ENCODE results near the gene PCDHGA2. TPM values are rescaled to one million over a fixed set of nuclear protein-coding genes. Genes with fewer than 3 reads are reported as not detected.

PCDHGA2 gene
- polyA plus RNA-seq, 1 experiment: 6.7 TPM

DNA sequence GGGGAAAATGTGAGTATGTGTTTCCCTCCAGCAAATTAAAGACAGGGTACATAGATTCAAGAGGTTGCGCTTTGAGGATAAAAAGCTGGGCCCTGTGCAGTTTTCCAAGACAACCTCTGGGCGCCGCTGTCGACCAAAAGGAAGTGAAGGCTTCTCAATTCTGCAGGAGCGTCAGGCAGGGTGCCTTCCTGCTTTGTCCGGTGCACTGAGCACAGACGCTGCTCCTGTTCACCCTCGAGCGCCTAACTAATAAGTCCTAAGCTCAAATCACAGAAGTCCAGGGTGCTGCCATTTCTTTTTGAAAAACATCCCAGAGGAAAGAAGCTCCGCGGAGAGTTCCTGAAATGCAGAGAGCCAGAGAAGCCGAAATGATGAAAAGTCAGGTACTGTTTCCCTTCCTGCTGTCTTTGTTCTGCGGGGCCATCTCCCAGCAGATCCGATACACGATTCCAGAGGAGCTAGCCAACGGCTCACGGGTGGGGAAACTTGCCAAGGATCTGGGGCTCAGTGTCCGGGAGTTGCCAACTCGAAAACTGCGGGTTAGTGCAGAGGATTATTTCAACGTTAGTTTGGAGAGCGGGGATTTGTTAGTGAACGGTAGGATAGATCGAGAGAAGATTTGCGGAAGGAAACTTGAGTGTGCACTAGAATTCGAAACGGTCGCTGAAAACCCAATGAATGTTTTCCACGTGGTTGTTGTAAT is 11.5 kb downstream of the PCDHGA2 start, which contains the start of gene PCDHGB1:
Gene PCDHGB1, plus strand, starts transcription at position 183 of the 703 bp plus-strand sequence. Its CDS starts 162 bp downstream, at position 345.
- TF ChIP-seq, protein P1, sequence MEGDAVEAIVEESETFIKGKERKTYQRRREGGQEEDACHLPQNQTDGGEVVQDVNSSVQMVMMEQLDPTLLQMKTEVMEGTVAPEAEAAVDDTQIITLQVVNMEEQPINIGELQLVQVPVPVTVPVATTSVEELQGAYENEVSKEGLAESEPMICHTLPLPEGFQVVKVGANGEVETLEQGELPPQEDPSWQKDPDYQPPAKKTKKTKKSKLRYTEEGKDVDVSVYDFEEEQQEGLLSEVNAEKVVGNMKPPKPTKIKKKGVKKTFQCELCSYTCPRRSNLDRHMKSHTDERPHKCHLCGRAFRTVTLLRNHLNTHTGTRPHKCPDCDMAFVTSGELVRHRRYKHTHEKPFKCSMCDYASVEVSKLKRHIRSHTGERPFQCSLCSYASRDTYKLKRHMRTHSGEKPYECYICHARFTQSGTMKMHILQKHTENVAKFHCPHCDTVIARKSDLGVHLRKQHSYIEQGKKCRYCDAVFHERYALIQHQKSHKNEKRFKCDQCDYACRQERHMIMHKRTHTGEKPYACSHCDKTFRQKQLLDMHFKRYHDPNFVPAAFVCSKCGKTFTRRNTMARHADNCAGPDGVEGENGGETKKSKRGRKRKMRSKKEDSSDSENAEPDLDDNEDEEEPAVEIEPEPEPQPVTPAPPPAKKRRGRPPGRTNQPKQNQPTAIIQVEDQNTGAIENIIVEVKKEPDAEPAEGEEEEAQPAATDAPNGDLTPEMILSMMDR (IDR thresholded peaks at IDR 0.05; ENCODE audit: insufficient read depth, low read depth, low read length): peak; percentile 76
- Histone ChIP-seq H3K36me3 (ENCODE audit: control insufficient read depth, insufficient read depth, low read length) (no peaks in the 10 kb centered on the region), H3K4me3 (ENCODE audit: low read depth, low read length) (peak within 1 kb of the TSS; percentile 32), H3K27me3 (ENCODE audit: control insufficient read depth, insufficient read depth, low read length) (no peaks in the 10 kb centered on the region)
- ChIA-PET CTCF (interaction anchor here (0.6 to 3.1 kb wide), 21 partner anchors 8 to 217 kb away, joined by 3 to 20 read pairs (median 4); partner anchors contain the start of genes PCDHGA1, PCDHGA10, PCDHGA2 and PCDHGA5), POLR2A (no interaction called here)
- DNase-seq (ENCODE audit: low read depth): no peak

DNA sequence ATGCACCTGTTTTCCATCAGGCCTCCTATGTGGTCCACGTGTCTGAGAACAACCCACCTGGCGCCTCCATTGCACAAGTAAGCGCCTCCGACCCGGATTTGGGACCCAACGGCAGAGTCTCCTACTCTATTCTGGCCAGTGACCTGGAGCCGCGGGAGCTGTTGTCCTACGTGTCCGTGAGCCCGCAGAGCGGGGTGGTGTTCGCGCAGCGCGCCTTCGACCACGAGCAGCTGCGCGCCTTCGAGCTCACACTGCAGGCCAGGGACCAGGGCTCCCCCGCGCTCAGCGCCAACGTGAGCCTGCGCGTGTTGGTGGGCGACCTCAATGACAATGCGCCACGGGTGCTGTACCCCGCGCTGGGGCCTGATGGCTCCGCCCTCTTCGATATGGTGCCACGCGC is 13.0 kb downstream of the PCDHGA2 start:
- DNase-seq (ENCODE audit: low read depth): no peak
- no peaks in the 10 kb centered on the region for H3K27me3 ChIP-seq (ENCODE audit: control insufficient read depth, insufficient read depth, low read length)
- H3K4me3 ChIP-seq (ENCODE audit: low read depth, low read length): no peak overlapping the region
- ChIA-PET POLR2A (no interaction called here), CTCF (interaction anchor here (1.2 to 3.1 kb wide), 3 partner anchors 18 to 213 kb away, joined by 3 to 20 read pairs (median 4); partner anchors contain the start of gene PCDHGB3)
- no peaks in the 10 kb centered on the region for H3K36me3 ChIP-seq (ENCODE audit: control insufficient read depth, insufficient read depth, low read length)
- TF ChIP-seq, protein P1 (IDR thresholded peaks at IDR 0.05; ENCODE audit: insufficient read depth, low read depth, low read length): no peak

DNA sequence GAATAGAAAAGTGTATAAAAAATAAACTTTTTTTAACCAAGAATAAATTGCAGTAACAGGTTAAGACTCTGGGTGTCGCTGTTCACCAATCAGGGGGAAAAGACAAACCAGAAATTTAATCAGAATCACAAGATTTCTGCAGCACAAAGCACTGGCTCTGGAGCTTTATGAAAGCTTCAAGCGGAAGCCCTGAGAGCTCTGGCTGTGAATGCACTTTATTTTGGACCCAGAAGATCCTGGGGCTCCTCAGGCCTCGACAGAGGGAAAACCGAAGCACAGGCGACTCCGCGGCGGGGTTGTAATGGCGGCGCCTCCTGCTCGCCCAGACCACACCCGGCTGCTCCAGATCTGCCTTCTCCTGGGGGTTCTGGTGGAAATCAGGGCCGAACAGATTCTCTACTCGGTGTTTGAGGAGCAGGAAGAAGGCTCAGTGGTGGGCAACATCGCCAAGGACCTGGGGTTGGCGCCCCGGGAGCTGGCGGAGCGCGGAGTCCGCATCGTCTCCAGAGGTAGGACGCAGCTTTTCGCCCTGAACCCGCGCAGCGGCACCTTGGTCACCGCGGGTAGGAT is 16.4 kb downstream of the PCDHGA2 start, which contains the start of gene PCDHGA4:
Gene PCDHGA4, plus strand, starts transcription at position 122 of the 570 bp plus-strand sequence. Its CDS starts 87 bp downstream, at position 209.
- Histone ChIP-seq H3K27me3 (ENCODE audit: control insufficient read depth, insufficient read depth, low read length) (no peaks in the 10 kb centered on the region), H3K36me3 (ENCODE audit: control insufficient read depth, insufficient read depth, low read length) (no peaks in the 10 kb centered on the region), H3K4me3 (ENCODE audit: low read depth, low read length) (peak within 1 kb of the TSS; percentile 36)
- ChIA-PET POLR2A (no interaction called here), CTCF (interaction anchor here (1.0 to 3.1 kb wide), 18 partner anchors 8 to 212 kb away, joined by 3 to 16 read pairs (median 5); partner anchors contain the start of genes PCDHGA10, PCDHGA2, PCDHGA3 and PCDHGA5)
- DNase-seq (ENCODE audit: low read depth): no peak
- TF ChIP-seq, protein P1 (IDR thresholded peaks at IDR 0.05; ENCODE audit: insufficient read depth, low read depth, low read length): peak; percentile 38

DNA sequence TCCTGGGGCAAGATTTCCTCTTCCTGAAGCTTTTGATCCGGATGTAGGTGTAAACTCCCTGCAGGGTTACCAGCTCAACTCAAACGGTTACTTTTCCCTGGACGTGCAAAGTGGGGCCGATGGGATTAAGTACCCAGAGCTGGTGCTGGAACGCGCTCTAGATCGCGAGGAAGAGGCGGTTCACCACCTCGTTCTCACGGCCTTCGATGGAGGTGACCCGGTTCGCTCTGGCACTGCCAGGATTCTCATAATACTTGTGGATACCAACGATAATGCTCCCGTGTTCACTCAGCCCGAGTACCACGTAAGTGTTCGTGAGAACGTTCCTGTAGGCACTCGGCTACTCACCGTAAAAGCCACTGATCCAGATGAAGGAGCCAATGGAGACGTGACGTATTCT is 17.1 kb downstream of the PCDHGA2 start:
- no peak overlapping the region for H3K4me3 ChIP-seq (ENCODE audit: low read depth, low read length)
- TF ChIP-seq, protein P1 (IDR thresholded peaks at IDR 0.05; ENCODE audit: insufficient read depth, low read depth, low read length): no peak
- CTCF ChIA-PET: interaction anchor here (1.0 to 3.1 kb wide), 18 partner anchors 9 to 211 kb away, joined by 3 to 16 read pairs (median 5); partner anchors contain the start of genes PCDHGA10, PCDHGA2, PCDHGA3 and PCDHGA5
- DNase-seq (ENCODE audit: low read depth): no peak
- no peaks in the 10 kb centered on the region for H3K36me3 ChIP-seq (ENCODE audit: control insufficient read depth, insufficient read depth, low read length)
- POLR2A ChIA-PET: no interaction called here
- H3K27me3 ChIP-seq (ENCODE audit: control insufficient read depth, insufficient read depth, low read length): no peaks in the 10 kb centered on the region

DNA sequence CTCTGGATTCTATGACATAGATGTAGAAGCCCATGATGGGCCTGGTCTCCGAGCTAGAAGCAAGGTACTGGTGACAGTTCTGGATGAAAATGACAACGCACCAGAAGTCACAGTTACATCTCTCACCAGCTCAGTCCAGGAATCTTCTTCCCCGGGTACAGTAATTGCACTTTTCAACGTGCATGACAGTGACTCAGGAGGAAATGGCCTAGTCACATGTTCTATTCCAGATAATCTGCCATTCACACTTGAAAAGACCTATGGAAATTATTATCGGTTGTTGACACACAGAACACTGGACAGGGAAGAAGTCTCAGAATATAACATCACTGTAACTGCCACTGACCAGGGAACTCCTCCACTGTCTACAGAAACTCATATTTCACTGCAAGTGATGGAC is 17.6 kb downstream of the PCDHGA2 start:
- ChIA-PET CTCF (interaction anchor here (1.1 to 3.1 kb wide), 13 partner anchors 8 to 211 kb away, joined by 3 to 16 read pairs (median 5); partner anchors contain the start of genes PCDHGA10, PCDHGA2, PCDHGA3 and PCDHGA5), POLR2A (no interaction called here)
- no peak overlapping the region for H3K4me3 ChIP-seq (ENCODE audit: low read depth, low read length)
- no peaks in the 10 kb centered on the region for H3K36me3 ChIP-seq (ENCODE audit: control insufficient read depth, insufficient read depth, low read length)
- no peaks in the 10 kb centered on the region for H3K27me3 ChIP-seq (ENCODE audit: control insufficient read depth, insufficient read depth, low read length)
- no peak for DNase-seq (ENCODE audit: low read depth)
- TF ChIP-seq, protein P1 (IDR thresholded peaks at IDR 0.05; ENCODE audit: insufficient read depth, low read depth, low read length): no peak
